Measurements from ENCODE around the gene SFXN3.

SFXN3 gene

GRCh38 chr10:101036726-101037125, 5.7 kb downstream of the SFXN3 start:
- no peak for DNase-seq

DNA sequence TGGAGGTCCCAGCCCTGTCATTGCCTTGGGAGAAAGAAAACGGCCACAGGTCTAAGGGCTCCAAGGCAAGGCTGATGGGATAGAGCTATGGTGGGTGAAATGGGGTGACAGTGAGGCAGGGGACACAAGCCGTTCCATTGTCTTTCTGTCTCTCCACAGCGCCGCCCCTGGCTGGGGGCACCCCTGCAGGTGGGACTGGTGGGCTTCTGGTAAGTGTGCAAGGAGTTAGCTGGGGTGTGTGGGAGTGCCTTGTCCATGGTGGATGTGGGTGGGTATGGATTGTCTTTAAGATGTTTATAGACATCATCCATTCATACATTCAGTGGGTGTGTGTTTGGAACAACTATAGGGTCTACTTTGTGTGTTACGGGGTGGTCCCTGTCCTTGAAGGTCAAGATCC, 7.5 kb downstream of the SFXN3 start:
- no peak for DNase-seq

DNA sequence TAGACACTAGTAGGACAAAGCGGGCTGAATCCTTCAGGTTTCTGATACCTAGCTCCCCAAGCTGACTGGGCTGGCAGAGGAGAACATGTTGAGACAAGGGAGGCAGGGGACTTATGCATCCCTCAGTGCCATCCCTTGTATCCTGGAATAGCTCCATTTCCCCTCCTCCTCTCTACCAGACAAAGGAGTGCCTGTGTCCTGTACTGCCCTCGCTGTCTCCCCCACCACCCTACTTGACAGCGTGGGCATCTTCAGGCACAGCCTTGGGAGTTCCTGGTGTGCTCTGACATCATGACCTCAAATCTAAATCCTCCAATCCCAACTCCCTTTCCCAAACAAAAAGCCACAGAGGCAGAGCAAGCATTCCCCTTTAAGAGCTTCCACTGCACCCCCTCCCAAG, 9.0 kb downstream of the SFXN3 start:
- no peak for DNase-seq

DNA sequence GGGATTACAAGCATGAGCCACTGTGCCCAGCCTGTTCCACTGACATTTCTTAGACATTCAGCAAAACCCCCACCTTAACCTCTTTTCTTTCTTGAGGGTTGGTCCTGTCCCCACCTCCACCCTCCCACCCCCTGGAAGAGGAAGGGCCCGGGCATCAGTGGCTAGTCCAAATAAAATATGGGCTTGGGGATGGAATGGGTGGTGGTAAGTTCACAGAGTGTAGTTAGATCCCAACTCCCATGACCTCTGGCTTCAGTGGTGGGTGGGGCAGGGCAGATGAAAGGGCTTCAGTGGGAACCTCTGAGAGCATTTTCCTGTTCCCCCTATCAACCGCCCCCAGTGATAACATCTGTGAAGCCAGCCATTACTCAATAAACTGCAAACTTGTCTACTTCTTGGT, 9.8 kb downstream of the SFXN3 start:
- no peak for DNase-seq

DNA sequence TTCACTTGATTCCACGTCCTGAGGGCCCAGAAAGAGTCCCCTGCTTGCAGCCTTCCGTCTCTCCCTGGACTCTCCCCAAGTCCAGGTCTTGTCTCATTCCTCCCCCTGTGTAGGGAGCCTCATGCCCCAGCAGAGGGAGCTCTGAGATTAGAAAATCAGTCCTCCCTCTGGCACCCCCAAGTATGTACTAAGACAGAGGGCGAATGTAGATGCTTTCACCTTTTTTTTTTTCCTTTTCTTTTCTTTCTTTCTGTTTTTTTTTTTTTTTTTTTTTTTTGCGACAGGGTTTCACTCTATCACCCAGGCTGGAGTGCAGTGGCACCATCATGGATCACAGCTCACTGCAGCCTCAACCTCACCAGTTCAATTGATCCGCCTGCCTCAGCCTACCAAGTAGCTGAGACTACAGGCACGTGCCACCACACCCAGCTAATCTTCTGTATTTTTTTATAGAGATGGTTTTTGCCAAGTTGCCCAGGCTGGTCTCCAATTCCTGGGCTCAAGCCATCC, 10.3 kb downstream of the SFXN3 start:
- DNase-seq, result peak; percentile 71

GRCh38 chr10:101042118-101042517, 11.1 kb downstream of the SFXN3 start:
- no peak for DNase-seq

GRCh38 chr10:101042667-101043362, 11.8 kb downstream of the SFXN3 start:
- peak; percentile 89 for DNase-seq

DNA sequence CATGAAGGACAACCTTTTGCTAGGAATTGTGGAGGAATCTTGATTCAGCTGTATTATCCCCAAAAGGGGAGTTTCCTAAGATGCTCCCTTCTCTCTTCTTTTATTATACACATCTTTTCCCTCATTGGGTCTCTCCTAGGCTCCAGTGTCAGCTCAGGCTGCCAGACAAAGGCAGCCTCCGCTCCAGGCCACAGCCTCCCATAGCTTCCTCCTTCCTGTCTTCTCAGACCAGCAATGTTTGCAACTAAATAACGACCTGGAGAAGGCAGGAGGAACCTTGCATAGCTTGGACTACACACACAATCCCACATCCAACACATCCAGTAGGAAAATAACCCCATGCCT, 12.3 kb downstream of the SFXN3 start:
- DNase-seq, result no peak

- no peak for DNase-seq
Observed at GRCh38 chr10:101044117-101044516, 13.1 kb downstream of the SFXN3 start.

GRCh38 chr10:101046332-101047238, 15.6 kb downstream of the SFXN3 start:
- no peak for DNase-seq

- no peak for DNase-seq
Observed at GRCh38 chr10:101047268-101047667, 16.2 kb downstream of the SFXN3 start.

- DNase-seq, result no peak
Observed at GRCh38 chr10:101047961-101048892, 17.2 kb downstream of the SFXN3 start.

DNA sequence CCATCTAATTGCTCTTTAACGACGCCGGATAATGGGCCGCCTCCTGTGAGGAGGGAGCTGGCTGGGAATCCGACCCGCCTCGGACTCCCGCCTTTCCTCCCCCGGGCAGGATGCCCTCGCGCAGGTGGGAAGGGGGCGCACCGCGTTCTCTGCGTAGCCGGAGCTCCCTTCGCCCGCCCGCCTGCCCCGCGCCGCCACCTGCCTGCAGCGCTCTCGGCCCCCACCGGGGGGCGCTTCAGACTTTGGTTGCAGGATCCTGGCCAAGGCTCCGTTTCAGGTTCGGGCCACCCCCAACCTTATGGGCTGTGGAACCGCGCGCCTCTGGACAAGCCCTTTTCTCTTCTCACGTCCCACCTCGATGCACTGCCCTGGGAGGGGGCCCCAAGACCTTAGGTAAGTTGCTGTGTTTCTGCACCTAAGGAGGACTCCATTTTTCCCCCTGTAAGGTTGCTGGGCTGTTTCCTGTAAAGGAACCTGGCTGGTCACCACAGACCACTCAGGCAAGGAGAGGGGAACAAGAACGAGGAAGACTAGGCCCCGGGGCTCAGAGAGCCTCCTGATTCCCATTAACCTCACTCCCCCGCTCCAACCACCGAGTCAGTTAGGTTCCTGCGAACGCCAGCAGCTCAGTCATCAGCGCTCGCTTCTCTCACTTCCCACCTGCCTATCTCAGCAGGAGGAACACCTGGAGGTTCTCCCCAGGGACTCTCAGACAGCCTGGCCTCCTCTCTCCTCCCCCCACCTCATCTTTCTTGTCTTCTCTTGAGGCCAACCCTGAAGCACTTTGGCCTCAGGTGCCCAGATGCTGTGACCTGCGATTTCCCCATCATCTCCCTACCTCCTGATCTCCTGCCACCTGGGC, 19.4 kb downstream of the SFXN3 start:
- peak; percentile 45 for DNase-seq

GRCh38 chr10:101052285-101052684, 21.3 kb downstream of the SFXN3 start:
- no peak for DNase-seq

DNA sequence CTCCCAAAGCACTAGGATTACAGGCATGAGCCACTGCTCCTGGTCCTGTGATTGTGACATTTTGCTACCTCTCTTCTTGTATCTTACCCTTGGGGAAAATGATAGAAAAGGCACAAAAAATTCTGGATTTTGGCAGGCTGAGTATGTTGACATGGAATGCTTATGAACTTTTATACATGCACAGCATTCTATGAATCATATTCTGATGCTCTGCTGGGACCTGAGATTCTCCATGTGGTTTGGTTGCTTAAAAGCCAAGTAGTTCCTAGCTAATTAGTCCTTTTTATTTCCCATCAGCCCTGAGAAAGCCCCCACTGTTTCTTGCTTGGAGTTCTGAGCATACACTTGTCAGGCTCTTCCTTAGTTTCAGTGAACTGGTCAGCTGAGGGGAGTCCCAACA, 22.5 kb downstream of the SFXN3 start:
- DNase-seq, result no peak

DNA sequence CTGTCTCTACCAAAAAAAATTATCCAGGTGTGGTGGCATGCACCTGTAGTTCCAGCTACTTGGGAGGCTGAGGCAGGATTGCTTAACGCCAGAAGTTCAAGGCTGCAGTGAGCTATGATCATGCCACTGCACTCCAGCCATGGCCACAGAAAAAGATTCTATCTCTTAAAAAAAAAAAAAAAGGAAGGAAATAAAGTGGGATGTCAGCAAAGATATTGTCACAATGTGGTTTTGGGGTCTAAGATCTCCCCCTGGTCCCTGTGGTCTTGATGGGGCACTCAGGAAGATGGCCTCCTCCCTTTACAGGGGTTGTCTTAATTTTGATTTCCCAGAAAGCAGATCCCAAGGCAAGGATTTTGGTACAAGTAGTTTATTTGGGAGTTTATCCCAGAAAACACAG, 23.3 kb downstream of the SFXN3 start:
- no peak for DNase-seq

DNA sequence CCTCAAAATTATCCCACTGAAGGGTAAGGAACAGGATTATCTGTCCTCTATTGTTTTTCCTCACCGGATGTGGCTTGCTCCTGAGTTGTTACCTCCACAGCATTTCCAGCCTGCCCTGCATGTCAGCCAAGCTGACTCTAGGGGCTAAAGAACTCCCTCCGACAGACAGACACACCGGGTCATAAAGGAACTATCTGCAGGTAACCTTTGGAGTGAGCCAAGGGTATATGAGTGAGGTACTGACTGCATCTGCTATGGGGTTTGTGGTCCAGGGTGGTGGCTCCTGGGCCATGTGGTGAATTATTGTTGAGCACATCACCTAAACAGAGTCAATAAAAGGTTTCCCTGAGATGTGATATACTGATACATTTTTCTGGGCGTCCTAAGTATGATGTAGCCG, 23.8 kb downstream of the SFXN3 start:
- DNase-seq, result no peak

- DNase-seq, result no peak
Observed at GRCh38 chr10:101055411-101055810, 24.4 kb downstream of the SFXN3 start.

DNA sequence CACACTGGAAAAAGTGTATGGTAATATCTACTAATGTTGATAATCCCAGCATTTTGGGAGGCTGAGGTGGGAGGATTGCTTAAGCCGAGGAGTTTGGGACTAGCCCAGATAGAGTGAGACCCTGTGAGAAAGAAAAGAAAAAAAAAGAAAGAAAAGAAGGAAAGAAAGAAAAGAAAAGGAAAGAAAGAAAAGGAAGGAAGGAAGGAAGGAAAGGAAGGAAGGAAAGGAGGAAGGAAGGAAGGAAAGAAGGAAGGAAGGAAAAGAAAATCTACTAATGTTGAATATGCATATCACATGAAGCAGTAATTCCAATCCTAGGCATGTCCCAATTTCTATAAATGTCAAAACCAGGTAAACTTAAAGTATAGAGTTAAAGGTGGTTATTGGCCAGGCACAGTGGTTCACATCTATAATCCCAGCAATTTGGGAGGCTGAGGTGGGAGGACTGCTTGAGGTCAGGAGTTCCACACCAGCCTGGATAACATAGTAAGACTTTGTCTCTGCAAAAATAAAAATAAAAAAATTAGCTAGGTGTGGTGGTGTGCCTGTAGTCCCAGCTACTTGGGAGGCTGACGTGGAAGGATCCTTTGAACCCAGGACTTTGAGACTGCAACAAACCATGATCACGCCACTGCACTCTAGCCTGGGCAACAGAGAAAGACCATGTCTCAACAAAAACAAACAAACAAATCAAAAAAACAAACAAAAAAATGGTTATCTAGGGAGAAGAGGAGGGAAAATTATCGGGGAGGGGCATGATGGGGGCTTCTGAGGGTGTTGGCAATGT, 25.5 kb downstream of the SFXN3 start:
- no peak for DNase-seq

DNA sequence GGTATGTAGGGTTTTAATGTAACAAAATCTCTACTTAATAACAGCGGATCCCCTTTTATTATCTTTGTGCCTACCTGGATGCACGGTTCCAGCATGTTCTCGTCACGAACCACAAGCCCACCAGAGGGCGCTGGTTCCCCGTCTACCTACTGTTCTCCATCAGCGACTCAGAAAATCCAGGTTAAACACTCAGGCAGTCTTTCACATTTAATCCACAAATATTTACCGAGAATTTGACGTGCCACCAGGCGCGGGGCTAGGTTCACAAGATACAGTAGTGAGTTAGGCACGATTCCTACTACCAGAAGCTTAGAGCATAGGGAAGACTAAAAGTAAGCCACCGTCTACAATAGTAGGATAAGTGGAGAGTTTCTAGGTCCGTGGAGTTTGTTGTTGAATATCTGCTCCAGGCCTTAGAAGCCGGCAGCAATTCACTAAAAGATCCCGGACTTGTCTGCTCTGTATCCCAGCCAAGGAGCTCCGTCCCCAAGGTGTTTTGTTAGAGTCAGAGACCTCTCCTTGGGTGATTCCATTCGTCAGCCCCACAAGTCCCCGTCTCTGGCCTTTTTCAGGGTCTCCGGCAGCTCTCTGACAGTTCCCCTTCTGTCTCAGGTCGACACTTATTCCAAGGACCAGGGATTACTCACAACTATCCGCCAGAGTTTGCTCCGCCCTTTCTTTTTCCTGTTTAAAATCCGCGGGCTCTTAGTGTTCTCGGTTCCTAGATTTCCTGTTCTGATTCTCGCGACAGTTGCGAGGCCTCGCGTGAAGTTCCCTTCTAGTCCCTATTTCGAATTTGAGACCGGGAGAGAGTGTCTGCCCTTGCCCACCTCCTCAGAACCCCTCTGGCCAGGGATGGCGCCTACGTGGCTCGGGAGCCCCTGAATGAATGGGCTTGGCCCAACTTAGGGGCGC, 29.3 kb downstream of the SFXN3 start:
- DNase-seq, result peak; percentile 89

All from NCI-H1092 (cell line).